ENCODE results near the gene LRRC4C. TPM values are rescaled to one million over a fixed set of nuclear protein-coding genes. Genes with fewer than 3 reads are reported as not detected.

The LRRC4C gene
- total RNA-seq, 2 donors from 2014 or later = 0.42 TPM; not detected in 1

- Histone ChIP-seq H3K9me3 (no peaks in the 10 kb centered on the region), H3K4me3 (no peak overlapping the region), H3K9ac (ENCODE audit: low read depth in 2 of 2, low read length in 2 of 2) (no peak overlapping the region), H3K27ac (no peak overlapping the region), H3K27me3 (no peaks in the 10 kb centered on the region), H3K4me1 (no peaks in the 10 kb centered on the region), H3K36me3 (no peaks in the 10 kb centered on the region)
- no peak for DNase-seq
- no peak for TF ChIP-seq CTCF (IDR thresholded peaks at IDR 0.05)
- intact Hi-C loops (cut with DNase I) = no loop called here
Observed at GRCh38 chr11:40425168-40425567, 1034.3 kb downstream of the LRRC4C start.

GRCh38 chr11:40421208-40421981 lies 1038.1 kb downstream of the LRRC4C start:
- DNase-seq = no peak
- no peak overlapping the region for H3K9ac ChIP-seq (ENCODE audit: low read depth in 2 of 2, low read length in 2 of 2)
- no peak for TF ChIP-seq CTCF (IDR thresholded peaks at IDR 0.05)
- no peaks in the 10 kb centered on the region for H3K27me3 ChIP-seq
- H3K9me3 ChIP-seq = no peaks in the 10 kb centered on the region
- intact Hi-C loops (cut with DNase I) = no loop called here
- H3K4me3 ChIP-seq = no peak overlapping the region
- no peak overlapping the region for H3K27ac ChIP-seq
- H3K36me3 ChIP-seq = no peaks in the 10 kb centered on the region
- H3K4me1 ChIP-seq = no peaks in the 10 kb centered on the region

- H3K27me3 ChIP-seq = no peaks in the 10 kb centered on the region
- H3K9ac ChIP-seq (ENCODE audit: low read depth in 2 of 2, low read length in 2 of 2) = no peak overlapping the region
- DNase-seq = no peak
- intact Hi-C loops (cut with DNase I) = no loop called here
- H3K36me3 ChIP-seq = no peaks in the 10 kb centered on the region
- no peak overlapping the region for H3K27ac ChIP-seq
- H3K4me3 ChIP-seq = no peak overlapping the region
- no peaks in the 10 kb centered on the region for H3K9me3 ChIP-seq
- H3K4me1 ChIP-seq = no peaks in the 10 kb centered on the region
- TF ChIP-seq CTCF (IDR thresholded peaks at IDR 0.05) = no peak
Observed at GRCh38 chr11:40417627-40418026, 1041.8 kb downstream of the LRRC4C start.

GRCh38 chr11:40407355-40407754 lies 1052.1 kb downstream of the LRRC4C start:
- H3K9me3 ChIP-seq = no peaks in the 10 kb centered on the region
- no peak overlapping the region for H3K4me3 ChIP-seq
- intact Hi-C loops (cut with DNase I) = no loop called here
- no peaks in the 10 kb centered on the region for H3K4me1 ChIP-seq
- no peaks in the 10 kb centered on the region for H3K36me3 ChIP-seq
- no peaks in the 10 kb centered on the region for H3K27me3 ChIP-seq
- no peak overlapping the region for H3K9ac ChIP-seq (ENCODE audit: low read depth in 2 of 2, low read length in 2 of 2)
- TF ChIP-seq CTCF (IDR thresholded peaks at IDR 0.05) = no peak
- no peak for DNase-seq
- H3K27ac ChIP-seq = no peak overlapping the region

GRCh38 chr11:40405614-40406013 lies 1053.8 kb downstream of the LRRC4C start:
- intact Hi-C loops (cut with DNase I) = no loop called here
- no peak for DNase-seq
- no peak overlapping the region for H3K27ac ChIP-seq
- H3K27me3 ChIP-seq = no peaks in the 10 kb centered on the region
- no peaks in the 10 kb centered on the region for H3K4me1 ChIP-seq
- TF ChIP-seq CTCF (IDR thresholded peaks at IDR 0.05) = no peak
- H3K9ac ChIP-seq (ENCODE audit: low read depth in 2 of 2, low read length in 2 of 2) = no peak overlapping the region
- no peaks in the 10 kb centered on the region for H3K36me3 ChIP-seq
- H3K9me3 ChIP-seq = no peaks in the 10 kb centered on the region
- H3K4me3 ChIP-seq = no peak overlapping the region
